PC-3 (cell line): ENCODE results near the gene MTHFD1L. TPM values are rescaled to one million over a fixed set of nuclear protein-coding genes. Genes with fewer than 3 reads are reported as not detected.
"Not testable (repeated sequence)": the region's sequence is repeated elsewhere in the genome, so short reads cannot be mapped to it uniquely, and the experiment has no call there.

Source experiments
- ATAC-seq: fragments of 200-7000 bp; cut with Tn5 transposase; 2 replicates; pipeline ENCODE4 v1.9.1; 2020; ENCODE audit warnings: mild to moderate bottlenecking, moderate library complexity
- BruUV-seq: library from RNA; stranded (reverse); fragments of 400-500 nt; replicated peaks from 2 replicates; lab custom pipeline; 2021; lab: Mats Ljungman, UMichigan
- CTCF ChIA-PET: fragments of 300-600 bp; sonication (Branson Sonifier 250); formaldehyde crosslinking; loops from one replicate; lab custom pipeline; 2022; ENCODE audit warnings: antibody characterized with exemption; lab: Charles Lee
- POLR2A ChIA-PET: fragments of 300-600 bp; sonication (Branson Sonifier 250); formaldehyde crosslinking; loops from one replicate; lab custom pipeline; 2022; ENCODE audit warnings: antibody characterized with exemption; ENCODE audit not compliant: unreplicated experiment; lab: Charles Lee
- DNase-seq: peaks from one replicate; pipeline ENCODE4 v3.0.0-alpha.2; 2015
- H2AFZ ChIP-seq: fragments of 300-600 bp; sonication (generic); 2 replicates; pipeline ENCODE4 v1.6.0; 2016; ENCODE audit warnings: antibody characterized with exemption, low read length
- H3F3A ChIP-seq: fragments of 300-600 bp; sonication (generic); one replicate; pipeline ENCODE4 v1.6.0; 2017; ENCODE audit warnings: antibody characterized with exemption, low read length, control low read depth, mild to moderate bottlenecking; ENCODE audit not compliant: unreplicated experiment
- H3K27ac ChIP-seq: fragments of 300-600 bp; sonication (generic); 2 replicates; pipeline ENCODE4 v1.5.1; 2016; ENCODE audit warnings: mild to moderate bottlenecking, low read length
- H3K27me3 ChIP-seq: fragments of 300-600 bp; sonication (generic); 2 replicates; pipeline ENCODE4 v1.6.1; 2016; ENCODE audit warnings: low read length, mixed read lengths
- H3K36me3 ChIP-seq: fragments of 300-600 bp; sonication (generic); 2 replicates; pipeline ENCODE4 v1.6.1; 2016; ENCODE audit warnings: low read depth, mixed run types, low read length, mixed read lengths
- H3K4me1 ChIP-seq: fragments of 300-600 bp; sonication (generic); 2 replicates; pipeline ENCODE4 v1.5.1; 2016; ENCODE audit warnings: low read length; ENCODE audit not compliant: insufficient read depth
- H3K4me2 ChIP-seq: fragments of 300-600 bp; sonication (generic); 2 replicates; pipeline ENCODE4 v1.6.0; 2016; ENCODE audit warnings: low read length
- H3K4me3 ChIP-seq: fragments of 300-600 bp; sonication (generic); 2 replicates; pipeline ENCODE4 v1.5.1; 2016; ENCODE audit warnings: mild to moderate bottlenecking, low read length, mixed read lengths
- H3K79me2 ChIP-seq: fragments of 300-600 bp; sonication (generic); 2 replicates; pipeline ENCODE4 v1.6.1; 2017; ENCODE audit warnings: low read length, mixed read lengths
- H3K9ac ChIP-seq: fragments of 300-600 bp; sonication (generic); 2 replicates; pipeline ENCODE4 v1.6.0; 2016; ENCODE audit warnings: mild to moderate bottlenecking, low read length
- H3K9me2 ChIP-seq: fragments of 300-600 bp; sonication (generic); replicated peaks from 2 replicates; pipeline ENCODE4 v1.6.1; 2016; ENCODE audit warnings: mixed run types, low read length, mixed read lengths
- H3K9me3 ChIP-seq: fragments of 300-600 bp; sonication (generic); 2 replicates; pipeline ENCODE4 v1.6.1; 2016; ENCODE audit warnings: low read length, mixed read lengths
- H4K20me1 ChIP-seq: fragments of 300-600 bp; sonication (generic); 2 replicates; pipeline ENCODE4 v1.6.1; 2016; ENCODE audit warnings: low read length, mixed read lengths
- CTCF ChIP-seq: fragments of 300-600 bp; sonication (generic); conservative IDR thresholded peaks from 2 replicates; pipeline ENCODE4 v1.5.1; 2017; ENCODE audit warnings: antibody characterized with exemption, low read depth, mild to moderate bottlenecking, low read length
- EZH2 ChIP-seq: fragments of 300-600 bp; sonication (generic); IDR thresholded peaks from one replicate; pipeline ENCODE4 v1.6.1; 2017; ENCODE audit warnings: antibody characterized with exemption, mild to moderate bottlenecking, low read length; ENCODE audit not compliant: unreplicated experiment
- EZH2phosphoT487 ChIP-seq: fragments of 300-600 bp; sonication (generic); IDR thresholded peaks from 2 replicates; pipeline ENCODE4 v1.6.1; 2018; ENCODE audit warnings: mild to moderate bottlenecking, antibody characterized with exemption, low read length, borderline replicate concordance
- intact Hi-C: fragments of 100-400 bp; cut with micrococcal nuclease; formaldehyde crosslinking; loops from 2 replicates; pipeline ENCODE4 v1.9.0; 2023
- total RNA-seq: library from RNA; depleted of rRNA; stranded (reverse); fragments of >200 nt; gene quantifications from 2 replicates; pipeline ENCODE4 v1.2.3, GENCODE V29; 2014

MTHFD1L gene
- total RNA-seq, 1 experiment from 2014 or later, result 11.9 TPM

- POLR2A ChIA-PET, result no interaction called here
- H3K27me3 ChIP-seq, result no peaks in the 10 kb centered on the region
- intact Hi-C loops, result no loop called here
- peaks cover 9% of the 10 kb centered on the region for H3K36me3 ChIP-seq
- H4K20me1 ChIP-seq, result no peaks in the 10 kb centered on the region
- no peak overlapping the region for H2AFZ ChIP-seq
- H3F3A ChIP-seq, result peaks cover 6% of the 10 kb centered on the region
- no TSS peak for BruUV-seq
- H3K9ac ChIP-seq, result no peak overlapping the region
- no peaks in the 10 kb centered on the region for H3K79me2 ChIP-seq
- DNase-seq (no peak), ATAC-seq (no peak)
- no peak overlapping the region for H3K27ac ChIP-seq
- CTCF ChIA-PET, result no interaction called here
- H3K4me2 ChIP-seq, result no peak overlapping the region
- H3K9me2 ChIP-seq, result no peaks in the 10 kb centered on the region
- H3K4me1 ChIP-seq, result peaks cover 27% of the 10 kb centered on the region
- no peaks in the 10 kb centered on the region for H3K9me3 ChIP-seq
- TF ChIP-seq EZH2phosphoT487, result no peak
- no peak for TF ChIP-seq EZH2
- TF ChIP-seq CTCF, result no peak
- no peak overlapping the region for H3K4me3 ChIP-seq
These were observed 166.5 kb downstream of the MTHFD1L start for GRCh38 chr6:151032034-151032433.

- Histone ChIP-seq H2AFZ (no peak overlapping the region), H3K27ac (peak overlapping the region; percentile 100), H3K4me2 (no peak overlapping the region), H3K79me2 (peaks cover 18% of the 10 kb centered on the region), H3K9me3 (no peaks in the 10 kb centered on the region), H3K9me2 (no peaks in the 10 kb centered on the region), H3K9ac (peak overlapping the region; percentile 99), H3K36me3 (peaks cover 9% of the 10 kb centered on the region), H4K20me1 (no peaks in the 10 kb centered on the region), H3K4me1 (peaks cover 35% of the 10 kb centered on the region), H3K27me3 (no peaks in the 10 kb centered on the region), H3F3A (peaks cover 8% of the 10 kb centered on the region), H3K4me3 (no peak overlapping the region)
- no TSS peak for BruUV-seq
- no peak for TF ChIP-seq CTCF
- no peak for TF ChIP-seq EZH2
- no peak for TF ChIP-seq EZH2phosphoT487
- CTCF ChIA-PET, result no interaction called here
- POLR2A ChIA-PET, result no interaction called here
- DNase-seq, result no peak
- no peak for ATAC-seq
- intact Hi-C loops, result no loop called here
These were observed 169.6 kb downstream of the MTHFD1L start for GRCh38 chr6:151034825-151035781.

- Histone ChIP-seq H3K27ac (peak overlapping the region; percentile 100), H3K4me2 (peak overlapping the region; percentile 71)
- not testable (repeated sequence) for H3K36me3 ChIP-seq
These were observed 170.8 kb downstream of the MTHFD1L start for GRCh38 chr6:151036211-151036721.

More at GRCh38 chr6:151036211-151036721, 170.8 kb downstream of the MTHFD1L start:
- Histone ChIP-seq H3K4me1 (peaks cover 39% of the 10 kb centered on the region), H3K4me3 (peak overlapping the region; percentile 49), H3K9ac (peak overlapping the region; percentile 99), H3K79me2 (peaks cover 20% of the 10 kb centered on the region)
- H3K9me3 ChIP-seq, H2AFZ ChIP-seq, BruUV-seq, intact Hi-C loops, H3K27me3 ChIP-seq, ATAC-seq, H3F3A ChIP-seq, CTCF ChIA-PET, H4K20me1 ChIP-seq, H3K9me2 ChIP-seq: not testable (repeated sequence)
- POLR2A ChIA-PET, result interaction anchor here (0.7 kb wide), 1 partner anchor 9 kb away, joined by 3 read pairs; no protein-coding TSS in a partner anchor
- peak; percentile 91 for DNase-seq
